K562 (cell line): ENCODE data around the gene TIGD1. TPM values are rescaled to one million over a fixed set of nuclear protein-coding genes. Genes with fewer than 3 reads are reported as not detected.

Experiments
- ATAC-seq: fragments of 200-7000 bp; cut with Tn5 transposase; 3 replicates; pipeline ENCODE4 v1.9.1; 2020; ENCODE audit warnings: moderate library complexity
- BruUV-seq: library from RNA; stranded (reverse); fragments of 400-500 nt; replicated peaks from 2 replicates; lab custom pipeline; 2021; lab: Mats Ljungman, UMichigan
- CTCF ChIA-PET: fragments of 300-600 bp; formaldehyde crosslinking; extraction: SDS; loops from one replicate; lab custom pipeline; 2021; ENCODE audit warnings: low intra/inter-chr PET ratio; lab: Yijun Ruan, JAX
- POLR2A ChIA-PET: fragments of 300-600, 350-650 bp; sonication (Branson Sonifier 250); formaldehyde crosslinking; extraction: SDS; loops from one replicate; lab custom pipeline; 2021; ENCODE audit warnings: antibody characterized with exemption, inconsistent platforms; lab: Yijun Ruan, JAX
- DNase-seq, 4 experiments: peaks; one replicate each; pipeline versions ENCODE4 v3.0.0 to v3.0.0-alpha.2; 2011 to 2018; ENCODE audit warnings: low spot score in 3 of 4, mixed read lengths in 3 of 4; ENCODE audit errors: extremely low read depth in 1 of 4
- FAIRE-seq: peaks from 2 replicates; lab custom pipeline; 2011; peaks lifted over from hg19 to GRCh38; lab: Jason Lieb, UNC
- H2AFZ ChIP-seq: 2 replicates; pipeline ENCODE4 v1.6.0; 2011; ENCODE audit warnings: low read depth, low read length, control low read depth, inconsistent platforms
- H3K27ac ChIP-seq: fragments of 200-600 bp; 3 replicates; pipeline ENCODE4 v1.8.0; 2011; ENCODE audit warnings: low read depth, mild to moderate bottlenecking, control low read depth, inconsistent platforms, low read length, moderate library complexity, mixed read lengths; ENCODE audit errors: extremely low read depth
- H3K27me3 ChIP-seq, 2 experiments: fragments of 300-600 bp in 1 of 2; 2 replicates in 1 of 2; 3 replicates in 1 of 2; pipeline versions ENCODE4 v1.6.0 to v1.8.0; 2011; ENCODE audit warnings: inconsistent platforms in 2 of 2, low read length in 2 of 2, mild to moderate bottlenecking in 1 of 2, mixed read lengths in 1 of 2, moderate library complexity in 1 of 2; ENCODE audit not compliant: control insufficient read depth in 2 of 2, insufficient read depth in 2 of 2
- H3K36me3 ChIP-seq: fragments of 300-600 bp; 3 replicates; pipeline ENCODE4 v1.8.0; 2011; ENCODE audit warnings: mild to moderate bottlenecking, low read length, inconsistent platforms; ENCODE audit not compliant: control insufficient read depth, insufficient read depth
- H3K4me1 ChIP-seq, 2 experiments: fragments of 200-600 bp in 1 of 2; replicated peaks in 1 of 2; 2 replicates in 1 of 2; 3 replicates in 1 of 2; pipeline versions ENCODE4 v1.5.1 to v1.8.0; 2011; ENCODE audit warnings: inconsistent platforms in 2 of 2, low read length in 2 of 2, mild to moderate bottlenecking in 1 of 2, mixed read lengths in 1 of 2, moderate library complexity in 1 of 2; ENCODE audit not compliant: control insufficient read depth in 2 of 2, insufficient read depth in 2 of 2
- H3K4me2 ChIP-seq: 2 replicates; pipeline ENCODE4 v1.6.1; 2011; ENCODE audit warnings: low read length, control low read depth, inconsistent platforms, mixed read lengths; ENCODE audit not compliant: insufficient read depth
- H3K4me3 ChIP-seq: fragments of 200-600 bp; sonication (generic), shearing (Covaris generic); 2 replicates; pipeline ENCODE4 v1.5.1; 2016; ENCODE audit warnings: control low read depth, inconsistent platforms
- H3K79me2 ChIP-seq: fragments of 200-600 bp; 3 replicates; pipeline ENCODE4 v1.8.0; 2011; ENCODE audit warnings: low read length, inconsistent platforms; ENCODE audit not compliant: control insufficient read depth, insufficient read depth
- H3K9ac ChIP-seq, 2 experiments: 2 replicates each; pipeline versions ENCODE4 v1.6.0 to v1.6.1; 2011; ENCODE audit warnings: low read depth in 2 of 2, low read length in 2 of 2, control low read depth in 1 of 2, inconsistent platforms in 1 of 2, mild to moderate bottlenecking in 1 of 2, mixed read lengths in 1 of 2; ENCODE audit not compliant: insufficient read depth in 1 of 2
- H3K9me1 ChIP-seq: one replicate; pipeline ENCODE4 v1.6.0; 2011; ENCODE audit warnings: inconsistent platforms, mild to moderate bottlenecking, low read length, moderate library complexity; ENCODE audit not compliant: control insufficient read depth, insufficient read depth
- H3K9me3 ChIP-seq: replicated peaks from 2 replicates; pipeline ENCODE4 v1.5.1; 2011; ENCODE audit warnings: low read depth, low read length, inconsistent platforms; ENCODE audit not compliant: control insufficient read depth, insufficient read depth
- H4K20me1 ChIP-seq: replicated peaks from 2 replicates; pipeline ENCODE4 v1.6.1; 2011; ENCODE audit warnings: low read length, inconsistent platforms, mixed read lengths; ENCODE audit not compliant: control insufficient read depth, insufficient read depth
- CBX1 ChIP-seq: sonication (generic); IDR thresholded peaks from 2 replicates; pipeline ENCODE4 v1.6.1; 2016; ENCODE audit warnings: antibody characterized with exemption, low read depth, mild to moderate bottlenecking
- CTCF ChIP-seq, 3 experiments: IDR thresholded peaks in 2 of 3; conservative IDR thresholded peaks in 1 of 3; 2 replicates each; pipeline ENCODE4 v1.5.1; 2011 to 2012; ENCODE audit warnings: low read length in 3 of 3, mild to moderate bottlenecking in 3 of 3, control low read depth in 2 of 3, improper control_type of control experiment in 1 of 3, inconsistent platforms in 1 of 3, low read depth in 1 of 3, mixed read lengths in 1 of 3, moderate library complexity in 1 of 3; ENCODE audit not compliant: insufficient read depth in 2 of 3
- HNRNPL ChIP-seq: fragments of 200-400 bp; formaldehyde crosslinking; IDR thresholded peaks from 2 replicates; pipeline ENCODE4 v1.6.1; 2017; ENCODE audit warnings: low read depth, mild to moderate bottlenecking, low read length
- KAT8 ChIP-seq: fragments of 450-650 bp; IDR thresholded peaks from 2 replicates; pipeline ENCODE4 v1.6.1; 2016; ENCODE audit warnings: low read depth, mild to moderate bottlenecking
- MYC ChIP-seq, 2 experiments: fragments of 250-450 bp in 1 of 2; sonication (Bioruptor Pico) in 1 of 2; IDR thresholded peaks; 2 replicates each; pipeline versions ENCODE4 v1.5.1 to v1.6.1; 2012 to 2021; ENCODE audit warnings: low read depth in 2 of 2, borderline replicate concordance in 1 of 2, improper control_type of control experiment in 1 of 2, low read length in 1 of 2, mild to moderate bottlenecking in 1 of 2, moderate library complexity in 1 of 2
- NBN ChIP-seq: fragments of 450-650 bp; IDR thresholded peaks from 2 replicates; pipeline ENCODE4 v1.6.1; 2016; ENCODE audit warnings: low read depth, mild to moderate bottlenecking
- NRF1 ChIP-seq, 2 experiments: fragments of 450-650 bp; IDR thresholded peaks in 1 of 2; conservative IDR thresholded peaks in 1 of 2; 2 replicates each; pipeline ENCODE4 v1.6.1; 2014; ENCODE audit warnings: mild to moderate bottlenecking in 2 of 2
- RAD21 ChIP-seq, 2 experiments: fragments of 250-450 bp in 1 of 2; fragments of 450-650 bp in 1 of 2; sonication (Bioruptor Pico) in 1 of 2; formaldehyde crosslinking in 1 of 2; IDR thresholded peaks in 1 of 2; conservative IDR thresholded peaks in 1 of 2; 2 replicates each; pipeline versions ENCODE4 v1.4.0 to v1.8.0; 2020 to 2022; ENCODE audit warnings: mild to moderate bottlenecking in 2 of 2, moderate library complexity in 1 of 2
- RB1 ChIP-seq: fragments of 450-650 bp; IDR thresholded peaks from 2 replicates; pipeline ENCODE4 v1.6.1; 2017; ENCODE audit warnings: low read depth, mild to moderate bottlenecking
- RBM25 ChIP-seq: fragments of 200-400 bp; formaldehyde crosslinking; IDR thresholded peaks from 2 replicates; pipeline ENCODE4 v1.6.1; 2018; ENCODE audit warnings: low read length, low read depth, moderate library complexity; ENCODE audit not compliant: severe bottlenecking
- UBTF ChIP-seq, 2 experiments: IDR thresholded peaks; 2 replicates each; pipeline ENCODE4 v1.6.1; 2012; ENCODE audit warnings: improper control_type of control experiment in 2 of 2, low read depth in 2 of 2, low read length in 2 of 2, borderline replicate concordance in 1 of 2
- ZC3H4 ChIP-seq: sonication (generic); formaldehyde crosslinking; IDR thresholded peaks from 2 replicates; pipeline ENCODE4 v1.9.0; 2021; ENCODE audit warnings: missing genetic modification reagents, borderline replicate concordance
- ZNF699 ChIP-seq: fragments of 250-450 bp; sonication (Bioruptor Pico); IDR thresholded peaks from 2 replicates; pipeline ENCODE4 v1.8.0; 2021; ENCODE audit warnings: mild to moderate bottlenecking, moderate library complexity; ENCODE audit not compliant: insufficient replicate concordance
- WGBS: fragments of 100-300 bp; shearing (Covaris generic); methylation state at CpG from one replicate; pipeline ENCODE4 v1.1.6; 2016; ENCODE audit warnings: low coverage, mixed read lengths; ENCODE audit not compliant: insufficient coverage; ENCODE audit errors: missing lambda C conversion rate; 5-methylcytosine and 5-hydroxymethylcytosine counted together
- in situ Hi-C: fragments of 300-500 bp; cut with MboI; formaldehyde crosslinking; loops from 4 replicates; pipeline ENCODE4 v1.15.0; 2018; ENCODE audit warnings: inconsistent platforms, mixed read lengths
- intact Hi-C: fragments of 100-400 bp; cut with micrococcal nuclease; formaldehyde crosslinking; loops from 2 replicates; pipeline ENCODE4 v1.14.2; 2022
- polyA plus RNA-seq, 8 experiments: library from polyadenylated mRNA; depleted of rRNA in 4 of 8; stranded (reverse) in 5 of 8; unstranded in 3 of 8; fragments of >200 nt; fragmentation: Nextera tagmentation in 2 of 8; fragmentation: Illumina TruSeq in 1 of 8; extraction: Ambion mirVana in 2 of 8; extraction: Trizol in 1 of 8; gene quantifications; 2 replicates each; pipeline versions ENCODE4 v1.2.1 to v1.2.3, GENCODE V29; 2011 to 2014; ENCODE audit warnings: inconsistent platforms in 1 of 8, missing spikeins in 1 of 8
- total RNA-seq, 7 experiments: library from RNA; depleted of rRNA in 6 of 7; stranded (reverse); fragments of >200 nt in 6 of 7; fragmentation: Illumina TruSeq in 2 of 7; extraction: Trizol in 2 of 7; gene quantifications; 2 replicates each; pipeline versions ENCODE4 v1.2.1 to v1.2.3, GENCODE V29; 2011 to 2021; ENCODE audit warnings: low replicate concordance in 1 of 7

TIGD1 gene
- total and polyA plus RNA-seq, 9 of the 15 experiments (the other 6 are each of a cell fraction or from before 2014, with no cell fraction given) = 2.0 to 10.1 (median 6.6) TPM

- no peak for TF ChIP-seq HNRNPL
Measured at GRCh38 chr2:232524771-232525170, 25.6 kb downstream of the TIGD1 start (continued).

- no peak overlapping the region for H3K9ac ChIP-seq
- no peaks in the 10 kb centered on the region for H3K79me2 ChIP-seq
- no TSS peak for BruUV-seq
- no peaks in the 10 kb centered on the region for H3K36me3 ChIP-seq
- H3K4me3 ChIP-seq = 0 out of 2 replicates have a peak overlapping the region, but pooled peaks have one; percentile 13
- no peak overlapping the region for H2AFZ ChIP-seq
- peak; percentile 59 to 72 (median 62) for DNase-seq
- no peaks in the 10 kb centered on the region for H3K9me3 ChIP-seq
- H3K27me3 ChIP-seq = peaks cover 0 to 53% of the 10 kb centered on the region in 2 experiments; a peak in 3 of 5 replicates
- H3K4me1 ChIP-seq = peaks cover 0 to 27% of the 10 kb centered on the region in 2 experiments; a peak in 2 of 5 replicates
- no peaks in the 10 kb centered on the region for H3K9me1 ChIP-seq
- H3K27ac ChIP-seq = no peak overlapping the region
- intact Hi-C loops = loop anchor here (5.0 kb wide), 3 partner anchors 77 to 287 kb away; no protein-coding TSS in a partner anchor
- POLR2A ChIA-PET = interaction anchor here (0.7 kb wide), 2 partner anchors 26 to 282 kb away, joined by 3 to 5 read pairs; partner anchors contain the start of genes EIF4E2 and TIGD1
- in situ Hi-C loops = no loop called here
- peak; percentile 89 for ATAC-seq
- WGBS = 2% methylated on average over 15 of the region's 75 CpGs
- CTCF ChIA-PET = no interaction called here
- FAIRE-seq = peak; percentile 23
- H4K20me1 ChIP-seq = no peaks in the 10 kb centered on the region
- no peak overlapping the region for H3K4me2 ChIP-seq
- peak; percentile 41 to 54; a peak in 3 of 4 replicates for TF ChIP-seq NRF1 (conservative IDR thresholded peaks at IDR 0.05 in 1 of 2, IDR thresholded peaks at IDR 0.05 in 1 of 2)
- TF ChIP-seq RB1 = 0 out of 2 replicates have a peak, but pooled peaks have one; percentile 29
- TF ChIP-seq KAT8 = no peak
- peak; percentile 32 to 49 (median 35); a peak in 5 of 6 replicates for TF ChIP-seq CTCF (IDR thresholded peaks at IDR 0.05 in 2 of 3, conservative IDR thresholded peaks at IDR 0.05 in 1 of 3; ENCODE audit: insufficient read depth in 2 of 3, low read depth in 1 of 3, low read length in 3 of 3)
- no peak for TF ChIP-seq NBN
- TF ChIP-seq ZNF699 = no peak
- TF ChIP-seq RBM25 = no peak
- peak; percentile 47 to 65; a peak in 1 of 4 replicates for TF ChIP-seq UBTF (IDR thresholded peaks at IDR 0.05; ENCODE audit: borderline replicate concordance in 1 of 2, low read depth in 2 of 2, low read length in 2 of 2)
- no peak for TF ChIP-seq MYC (IDR thresholded peaks at IDR 0.05; ENCODE audit: low read depth, low read length)
- TF ChIP-seq MYC (CRISPR knock-in tag; IDR thresholded peaks at IDR 0.05; ENCODE audit: borderline replicate concordance, low read depth) = no peak
- no peak for TF ChIP-seq CBX1
- TF ChIP-seq RAD21 (CRISPR knock-in tag; conservative IDR thresholded peaks at IDR 0.05 in 1 of 2, IDR thresholded peaks at IDR 0.05 in 1 of 2) = 0 out of 4 replicates have a peak, but pooled peaks of 1 of the 2 experiments have one; percentile 23
- no peak for TF ChIP-seq ZC3H4
Measured at GRCh38 chr2:232523682-232524597, 26.4 kb downstream of the TIGD1 start.
